HG03066 (cell line): ENCODE results near the gene TRIM66.

Experiments
- ATAC-seq: cut with Tn5 transposase; IDR thresholded peaks from one replicate; pipeline ENCODE4 v1.9.1; 2021; ENCODE audit warnings: low read depth; ENCODE audit not compliant: unreplicated experiment

Gene TRIM66, protein sequence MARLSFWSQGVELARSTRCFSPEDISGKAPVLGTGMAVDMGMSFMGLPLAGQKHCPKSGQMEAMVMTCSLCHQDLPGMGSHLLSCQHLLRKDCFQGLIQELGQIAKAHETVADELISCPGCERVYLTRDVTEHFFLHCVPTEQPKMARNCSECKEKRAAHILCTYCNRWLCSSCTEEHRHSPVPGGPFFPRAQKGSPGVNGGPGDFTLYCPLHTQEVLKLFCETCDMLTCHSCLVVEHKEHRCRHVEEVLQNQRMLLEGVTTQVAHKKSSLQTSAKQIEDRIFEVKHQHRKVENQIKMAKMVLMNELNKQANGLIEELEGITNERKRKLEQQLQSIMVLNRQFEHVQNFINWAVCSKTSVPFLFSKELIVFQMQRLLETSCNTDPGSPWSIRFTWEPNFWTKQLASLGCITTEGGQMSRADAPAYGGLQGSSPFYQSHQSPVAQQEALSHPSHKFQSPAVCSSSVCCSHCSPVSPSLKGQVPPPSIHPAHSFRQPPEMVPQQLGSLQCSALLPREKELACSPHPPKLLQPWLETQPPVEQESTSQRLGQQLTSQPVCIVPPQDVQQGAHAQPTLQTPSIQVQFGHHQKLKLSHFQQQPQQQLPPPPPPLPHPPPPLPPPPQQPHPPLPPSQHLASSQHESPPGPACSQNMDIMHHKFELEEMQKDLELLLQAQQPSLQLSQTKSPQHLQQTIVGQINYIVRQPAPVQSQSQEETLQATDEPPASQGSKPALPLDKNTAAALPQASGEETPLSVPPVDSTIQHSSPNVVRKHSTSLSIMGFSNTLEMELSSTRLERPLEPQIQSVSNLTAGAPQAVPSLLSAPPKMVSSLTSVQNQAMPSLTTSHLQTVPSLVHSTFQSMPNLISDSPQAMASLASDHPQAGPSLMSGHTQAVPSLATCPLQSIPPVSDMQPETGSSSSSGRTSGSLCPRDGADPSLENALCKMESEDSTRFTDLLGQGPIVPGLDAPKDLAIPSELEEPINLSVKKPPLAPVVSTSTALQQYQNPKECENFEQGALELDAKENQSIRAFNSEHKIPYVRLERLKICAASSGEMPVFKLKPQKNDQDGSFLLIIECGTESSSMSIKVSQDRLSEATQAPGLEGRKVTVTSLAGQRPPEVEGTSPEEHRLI (N-terminal part only)

DNA sequence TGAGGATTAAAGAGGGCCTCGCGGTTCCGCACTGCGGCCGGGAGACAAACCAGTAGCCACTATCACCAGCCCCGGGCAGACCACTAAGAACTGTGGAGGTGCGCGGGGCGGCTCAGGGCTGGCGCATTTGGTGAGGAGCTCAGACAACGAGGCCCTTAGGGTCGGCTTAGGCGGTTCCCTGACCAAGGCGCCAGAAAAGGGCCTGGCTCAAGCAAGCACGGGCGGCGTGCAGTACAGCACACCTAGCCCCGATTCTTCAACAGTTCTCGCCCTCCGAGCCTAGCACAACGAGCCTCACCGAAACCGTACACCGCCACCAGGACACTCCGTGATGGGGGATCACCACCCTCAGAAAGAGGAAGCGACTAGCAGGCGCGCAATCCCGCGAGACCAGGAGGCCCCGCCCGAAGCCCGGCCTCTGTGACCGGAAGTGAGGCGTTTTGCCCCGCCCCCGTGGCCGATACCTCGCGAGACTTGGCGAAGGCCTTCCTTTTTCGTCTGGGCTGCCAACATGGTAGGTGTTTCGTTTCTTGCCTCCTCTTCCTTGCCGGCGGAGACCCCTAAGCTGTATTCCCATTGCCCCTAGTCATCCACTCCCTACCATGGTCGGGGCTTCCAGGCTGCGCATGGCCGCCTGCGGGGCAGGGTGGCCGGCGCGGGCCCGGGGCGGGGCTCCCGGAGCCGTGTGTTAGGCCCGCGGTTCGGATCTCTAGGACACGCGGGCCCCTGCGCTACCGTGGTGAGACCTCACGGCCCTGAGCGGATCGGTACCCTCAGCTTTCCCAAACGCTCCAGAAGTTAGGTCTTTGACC, at the start of gene TRIM66, which contains the start of gene RPL27A:
TSS of gene TRIM66 (minus strand) at position 363 of the 812 bp plus-strand sequence. CDS start 10,391 bp downstream, outside the sequence.
TSS of gene RPL27A (plus strand) at position 490 of the 812 bp plus-strand sequence. CDS start at position 512, 22 bp downstream.
- peak; percentile 93 for ATAC-seq

DNA sequence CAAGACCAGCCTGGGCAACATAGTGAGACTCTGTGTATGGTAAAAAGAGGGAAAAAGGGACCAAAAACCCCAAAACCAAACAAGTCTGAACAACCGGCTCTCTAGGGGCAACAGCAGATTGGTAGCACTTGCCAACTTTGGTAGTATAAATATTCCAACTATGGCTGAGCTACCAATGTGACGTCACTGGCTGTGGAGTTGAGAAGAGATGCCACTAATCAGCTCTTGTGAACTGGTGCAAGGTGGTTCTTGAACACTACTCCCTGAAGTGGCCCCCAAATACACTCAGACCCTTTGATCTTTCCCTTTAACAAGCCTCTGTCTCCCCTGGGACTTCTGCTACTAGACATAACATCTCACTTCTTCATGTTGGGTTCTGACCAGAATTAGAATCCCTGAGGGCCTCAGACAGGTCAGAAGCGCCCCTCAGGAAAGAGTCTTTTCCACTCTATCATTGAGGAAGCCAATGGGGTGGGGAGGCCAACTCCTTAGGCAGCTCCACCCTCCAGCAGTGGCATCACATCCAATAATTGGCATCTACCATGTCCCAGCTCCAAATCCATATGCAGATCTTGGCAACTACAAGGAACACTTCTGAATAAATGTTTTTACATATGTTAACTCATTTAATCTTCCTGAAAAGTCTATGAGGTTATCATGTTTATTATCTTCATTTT, 49.3 kb upstream of the TRIM66 start:
- ATAC-seq = no peak

DNA sequence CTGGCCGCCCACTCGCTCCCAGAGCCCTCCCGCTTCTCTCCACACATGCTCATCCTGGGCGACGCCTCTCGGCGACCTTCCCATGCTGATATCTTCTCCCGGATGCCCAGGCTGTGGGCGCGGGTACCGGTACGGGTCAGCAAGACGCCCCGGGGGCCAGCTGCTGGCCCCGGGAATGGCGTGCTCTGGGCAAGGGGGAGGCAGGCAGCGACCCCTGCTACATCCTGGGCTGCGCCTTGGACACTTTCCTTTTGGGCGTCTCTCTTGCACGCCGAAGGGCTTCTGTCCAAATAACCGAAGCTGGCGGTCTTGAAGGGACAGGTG, 48.2 kb upstream of the TRIM66 start:
- ATAC-seq = no peak

DNA sequence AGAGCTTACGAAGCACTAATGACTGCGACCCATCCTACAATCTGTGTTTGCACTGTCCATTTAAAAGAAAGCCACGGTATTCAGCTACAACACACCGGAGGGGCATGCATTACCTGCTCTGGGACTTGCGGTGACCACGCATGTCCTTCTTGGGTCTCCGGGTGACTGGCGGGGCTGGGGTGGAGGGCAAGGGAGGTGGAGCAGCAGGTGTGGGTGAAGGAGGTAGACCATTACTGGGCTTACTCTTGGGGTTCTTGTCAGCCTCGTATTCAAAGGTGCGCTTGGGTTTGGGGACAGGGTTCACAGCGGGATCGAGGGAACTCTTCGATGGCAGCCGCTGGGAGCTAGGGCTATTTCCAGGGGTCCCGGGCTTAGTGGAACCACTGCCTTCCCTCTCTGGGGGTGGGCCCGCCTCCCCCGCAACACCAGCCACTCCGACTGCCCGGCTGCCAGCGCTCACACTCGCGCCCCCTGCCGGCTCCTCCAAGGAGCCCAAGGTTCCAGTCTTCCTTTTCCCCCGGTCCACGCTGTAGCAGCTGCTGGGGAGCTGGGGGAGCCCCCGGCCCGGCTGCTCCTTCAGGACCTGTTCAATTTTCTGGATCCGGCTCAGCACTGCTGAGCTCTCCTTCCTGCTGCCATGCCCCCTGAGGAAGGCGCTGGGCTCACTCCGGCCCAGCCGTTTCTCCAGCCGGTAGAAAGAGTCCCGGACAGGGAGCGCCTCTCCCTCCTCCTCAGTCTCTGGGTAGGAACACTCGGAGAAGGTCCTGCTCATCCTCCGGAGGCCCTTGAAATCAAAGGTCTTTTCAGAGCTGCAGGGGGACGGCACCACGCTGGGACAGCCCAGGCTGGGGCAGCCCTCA, 47.6 kb upstream of the TRIM66 start:
- no peak for ATAC-seq

DNA sequence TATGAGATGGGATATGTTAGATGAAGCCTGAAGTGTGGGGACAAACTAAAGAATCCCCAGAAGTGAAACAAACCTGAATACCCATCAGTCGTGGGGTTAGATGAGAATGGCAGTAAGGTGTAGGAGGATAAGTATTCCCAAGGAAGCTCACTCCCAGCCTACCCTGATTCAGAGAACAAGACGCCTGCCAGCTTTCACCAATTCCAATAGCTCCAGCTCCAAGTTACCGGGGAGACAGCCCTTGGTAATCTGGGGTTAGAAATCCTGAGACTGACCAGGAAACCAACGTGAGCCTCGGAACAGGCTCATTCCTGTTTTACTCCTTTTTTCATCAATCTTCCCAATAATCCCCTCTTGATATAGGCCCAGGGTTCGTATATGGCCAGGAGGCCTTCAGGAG, 46.6 kb upstream of the TRIM66 start:
- ATAC-seq = no peak

DNA sequence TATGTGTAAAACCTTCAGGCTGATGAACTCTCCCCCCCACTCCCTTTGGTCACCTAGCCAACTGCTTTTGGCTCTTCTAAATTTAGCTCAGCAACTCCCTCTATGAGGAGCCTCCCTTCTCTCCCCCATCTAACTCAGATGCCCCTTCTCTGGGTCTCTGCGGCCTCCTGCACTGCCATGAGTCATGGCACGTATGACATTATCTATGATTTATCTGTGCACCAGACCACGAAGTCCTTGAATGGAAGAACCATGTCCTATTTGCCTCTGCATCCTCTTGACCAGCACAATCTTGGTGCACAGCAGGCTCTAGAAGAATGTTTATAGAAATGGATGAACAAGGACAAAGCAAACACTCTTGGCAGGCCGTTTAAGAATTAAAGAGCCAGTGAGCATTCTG, 46.1 kb upstream of the TRIM66 start:
- no peak for ATAC-seq

DNA sequence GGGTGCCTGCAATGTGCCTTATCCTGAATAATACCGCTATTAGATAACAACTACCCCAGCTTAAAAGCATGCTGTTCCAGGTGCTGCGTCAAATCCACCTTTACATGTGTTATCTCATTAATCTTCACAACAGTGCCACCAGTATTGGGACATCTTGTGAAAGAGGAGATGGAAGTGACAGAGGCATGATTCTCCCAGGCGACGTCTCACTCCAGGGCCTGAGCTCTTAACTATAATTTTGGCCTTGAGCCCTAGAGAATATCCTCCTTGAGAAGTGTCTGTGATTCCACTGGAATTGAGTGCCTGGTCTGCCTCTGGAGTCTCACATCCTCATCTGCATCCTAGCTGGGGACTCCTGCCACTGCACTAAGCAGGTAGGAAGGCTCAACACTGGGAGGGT, 43.9 kb upstream of the TRIM66 start:
- ATAC-seq = no peak

DNA sequence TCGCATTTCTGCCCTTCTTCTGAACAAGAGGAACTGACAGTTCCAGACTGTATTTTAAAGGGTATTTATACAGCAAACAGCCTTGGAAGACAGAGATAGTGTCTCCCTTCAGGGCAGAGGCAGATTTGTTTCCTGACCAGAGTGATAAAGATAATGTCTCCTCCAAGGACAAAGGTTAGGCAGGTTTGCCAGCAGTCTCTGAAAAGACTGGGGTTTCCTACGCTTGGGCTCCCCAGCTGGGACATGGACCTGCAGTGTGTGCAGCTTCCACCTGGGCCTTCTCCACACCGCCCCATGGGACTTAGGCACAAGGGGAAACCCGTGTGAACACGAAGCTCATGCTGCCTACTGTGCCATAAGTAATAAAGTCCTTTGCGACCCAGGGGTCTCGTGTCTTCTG, 42.2 kb upstream of the TRIM66 start:
- no peak for ATAC-seq

DNA sequence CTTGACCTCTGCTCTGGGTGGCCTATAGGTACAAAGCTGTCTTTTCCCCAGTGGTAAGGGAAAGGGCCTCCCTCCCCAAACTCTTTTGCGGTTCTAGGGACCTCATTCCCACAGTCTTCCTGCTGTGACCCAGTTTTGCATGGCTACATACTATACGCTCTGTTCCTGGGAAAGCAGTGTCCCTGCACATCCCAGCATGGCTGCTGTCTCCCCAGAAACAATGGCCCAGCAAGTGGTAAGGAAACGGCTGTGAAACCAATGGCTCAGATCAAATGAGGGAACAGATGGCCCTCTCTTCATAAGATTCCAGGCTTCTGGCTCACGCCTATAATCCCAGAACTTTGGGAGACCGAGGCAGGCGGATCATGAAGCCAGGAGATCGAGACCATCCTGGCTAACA, 41.2 kb upstream of the TRIM66 start:
- ATAC-seq = no peak

DNA sequence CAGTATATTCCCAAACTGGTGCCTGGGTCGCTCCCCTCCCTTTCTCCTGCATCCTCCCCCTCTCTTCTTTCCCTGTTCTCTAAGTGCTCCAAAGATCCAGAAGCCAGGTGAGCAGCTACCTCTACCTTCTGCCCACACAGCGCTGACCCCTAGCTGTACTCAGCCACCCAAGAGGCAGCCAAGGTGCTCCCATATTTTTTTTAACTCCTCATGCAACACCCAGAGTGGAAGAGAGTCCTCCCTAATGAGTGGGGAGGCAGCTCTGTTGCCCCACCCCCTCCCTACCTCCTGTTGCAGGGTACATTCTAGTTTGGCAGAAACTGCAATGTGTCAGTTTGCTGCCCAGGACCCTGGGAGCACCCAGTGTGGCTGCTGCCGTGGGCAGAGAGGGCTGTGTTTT, 40.3 kb upstream of the TRIM66 start:
- ATAC-seq = no peak

DNA sequence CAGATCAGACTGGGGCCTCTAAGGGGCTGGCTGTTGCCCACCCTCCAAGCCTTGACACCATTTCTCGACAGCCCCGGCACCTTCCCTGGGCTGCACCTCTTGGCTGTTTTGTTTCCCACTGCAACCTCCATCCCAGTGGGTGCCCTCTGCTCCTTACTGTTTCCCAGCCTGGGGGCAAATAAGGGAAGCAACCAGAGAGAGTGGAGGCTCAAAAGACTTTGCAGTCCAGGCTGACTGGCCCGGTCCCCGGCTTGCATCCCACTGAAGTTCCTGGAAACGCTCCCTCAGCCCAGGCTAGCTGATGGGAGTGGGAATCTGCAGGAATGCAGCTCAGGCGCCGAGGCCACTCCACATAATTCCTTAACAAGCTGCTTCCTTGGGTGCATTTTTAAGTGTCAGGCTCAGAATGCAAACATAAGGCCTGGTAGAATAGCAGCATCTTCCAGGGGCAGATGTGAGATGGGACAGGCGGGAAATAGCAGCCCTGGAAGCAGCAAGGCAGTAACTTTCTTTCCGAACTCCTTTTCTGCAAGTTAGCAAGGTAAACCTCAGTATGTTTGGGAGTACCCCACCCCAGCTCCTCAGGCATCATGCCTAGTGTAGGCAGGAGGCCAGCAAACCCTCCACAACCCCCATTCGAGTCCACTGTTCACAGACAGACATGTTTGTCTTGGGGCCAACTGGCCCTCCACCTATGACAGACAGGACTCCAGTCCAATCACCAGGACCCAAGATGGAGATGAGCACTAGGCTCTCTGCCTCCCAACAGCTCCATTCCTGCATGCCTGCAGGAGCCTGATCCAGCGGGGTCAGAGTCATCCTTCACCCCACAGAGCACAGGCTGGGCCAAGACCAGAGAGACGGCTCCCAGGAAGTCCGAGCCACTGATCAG, 39.4 kb upstream of the TRIM66 start:
- ATAC-seq = no peak

DNA sequence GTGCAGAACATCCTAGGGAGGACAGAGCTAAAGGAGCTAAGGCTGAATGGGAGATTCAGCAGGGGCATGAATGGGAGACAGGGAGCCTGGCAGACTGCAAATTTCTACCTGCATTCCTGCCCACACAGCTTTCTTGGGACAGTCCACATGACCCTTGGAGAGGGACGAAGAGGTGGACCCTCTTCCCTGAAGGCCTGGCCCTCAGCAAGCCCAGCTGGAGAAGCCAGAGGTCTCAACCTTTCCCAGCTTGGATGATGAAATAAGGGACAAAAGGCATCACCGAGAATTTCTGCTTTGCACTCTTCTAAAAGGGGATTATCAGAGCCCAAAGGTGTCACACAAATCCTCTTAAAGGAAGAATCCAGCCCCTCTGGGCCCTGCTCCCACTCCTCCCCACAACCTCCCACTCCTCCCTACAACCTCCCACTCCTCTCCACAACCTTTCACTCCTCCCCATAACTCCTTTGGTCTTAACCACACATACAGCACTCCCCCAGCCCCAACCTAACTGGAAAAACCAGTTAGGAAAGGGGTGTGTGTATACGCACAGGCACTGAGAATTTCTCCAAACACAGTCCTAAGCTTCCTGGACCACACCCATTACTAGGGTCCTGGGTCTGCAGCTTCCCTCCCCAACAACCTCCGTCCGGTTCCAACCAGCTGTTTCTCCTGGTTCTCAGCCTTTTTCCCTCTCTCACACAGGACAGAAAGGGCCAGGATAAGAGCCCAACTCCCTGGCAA, 38.6 kb upstream of the TRIM66 start:
- ATAC-seq = no peak

DNA sequence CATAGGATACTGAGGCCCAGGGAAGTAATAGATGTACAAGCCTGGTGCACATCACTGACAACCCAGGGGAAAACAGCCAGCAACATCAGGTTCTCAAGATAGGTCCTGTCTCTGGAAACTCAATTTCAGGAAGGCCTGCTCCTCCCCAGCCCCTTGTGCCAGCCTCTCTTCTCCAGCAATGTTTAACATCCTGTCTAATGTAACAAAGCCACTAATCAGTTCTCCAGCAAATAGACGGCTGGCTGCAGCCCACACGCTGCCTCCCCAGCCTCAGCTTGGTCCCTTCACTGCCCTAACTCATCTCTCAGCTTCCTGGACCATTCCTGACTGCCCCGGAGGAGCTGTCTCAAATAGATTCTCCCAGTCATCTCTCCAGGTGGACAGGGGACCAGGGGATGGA, 37.9 kb upstream of the TRIM66 start:
- no peak for ATAC-seq

DNA sequence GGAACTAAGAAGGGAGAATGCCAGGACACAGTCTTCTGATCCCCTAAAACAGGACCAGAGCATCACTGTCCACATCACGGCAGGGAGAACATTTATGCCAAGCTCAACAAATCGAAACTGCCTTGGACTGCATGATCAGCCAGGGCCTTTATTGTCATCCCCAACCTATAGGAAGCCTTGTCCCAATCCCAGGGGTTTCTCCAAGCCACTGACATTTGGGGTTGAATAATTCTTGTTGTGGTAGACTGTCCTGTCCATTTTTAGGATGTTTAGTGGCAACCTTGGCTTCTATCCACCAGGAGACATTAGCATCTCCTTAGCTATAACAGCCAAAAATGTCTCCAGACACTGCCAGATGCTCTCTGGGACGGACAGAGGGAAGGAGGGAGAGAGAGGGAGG, 37.3 kb upstream of the TRIM66 start:
- no peak for ATAC-seq

DNA sequence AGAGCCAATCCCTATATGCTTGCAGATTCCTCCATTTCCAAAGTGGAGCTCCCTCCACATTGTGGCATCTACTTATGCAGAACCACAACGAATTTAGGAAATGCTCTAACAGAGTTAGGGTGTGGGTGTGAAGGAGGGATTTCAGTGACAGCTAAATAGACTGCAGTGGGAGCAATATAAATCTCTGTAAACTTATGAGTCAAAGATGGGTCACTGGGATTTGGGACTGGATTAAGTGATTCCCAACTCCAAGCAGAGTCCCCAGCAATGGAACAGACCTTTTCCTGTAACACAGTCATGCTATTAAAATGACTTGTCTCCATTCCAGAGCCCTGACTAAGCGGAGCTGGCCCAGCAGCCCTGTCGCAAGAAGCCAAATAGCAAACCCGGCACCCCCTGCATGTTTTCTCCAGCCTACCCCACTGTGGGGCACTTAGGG, 36.8 kb upstream of the TRIM66 start:
- no peak for ATAC-seq

DNA sequence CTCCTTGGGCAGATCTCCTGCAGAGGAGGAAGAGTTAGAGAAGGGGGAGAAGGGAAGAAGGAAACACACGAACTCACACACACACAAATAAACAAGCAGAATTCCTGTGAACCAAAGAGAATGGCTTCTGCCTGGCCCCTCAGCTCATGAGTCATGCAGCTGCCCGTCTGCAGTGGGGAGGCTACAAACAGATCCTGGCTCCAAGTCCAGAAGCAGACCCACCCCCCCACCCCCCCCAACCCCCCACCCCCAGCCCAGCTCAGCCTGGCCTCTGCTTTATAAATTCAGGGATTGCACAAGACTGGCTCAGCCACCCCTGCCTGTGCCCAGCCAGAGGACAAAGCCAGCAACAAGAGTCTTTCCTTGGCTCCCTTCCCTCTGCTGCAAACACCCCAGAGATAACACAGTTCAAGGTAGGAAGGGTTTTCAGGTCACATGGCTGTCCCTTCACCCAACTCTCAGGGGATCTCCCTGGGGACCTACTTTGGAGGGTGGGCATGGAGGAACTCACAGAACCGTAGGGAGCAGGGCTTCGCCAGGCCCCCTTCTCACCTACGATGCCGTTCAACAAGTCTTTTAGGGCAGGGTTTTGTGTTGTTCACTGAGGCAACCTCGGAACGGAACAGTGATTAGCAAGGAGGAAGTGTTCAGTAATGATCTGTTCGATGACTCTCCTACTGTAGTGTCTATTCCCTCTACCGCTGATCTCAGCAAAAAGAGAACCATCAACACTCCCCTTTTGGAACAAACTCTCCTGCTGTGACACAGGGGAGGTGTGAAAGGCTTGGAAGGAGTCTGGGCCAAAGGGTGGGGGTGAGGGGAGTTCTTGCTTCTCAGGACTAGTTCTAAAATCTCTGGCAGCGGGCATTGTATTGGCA, 35.6 kb upstream of the TRIM66 start:
- ATAC-seq = no peak
